ENCODE measurements around the gene HPX.

Gene HPX, protein sequence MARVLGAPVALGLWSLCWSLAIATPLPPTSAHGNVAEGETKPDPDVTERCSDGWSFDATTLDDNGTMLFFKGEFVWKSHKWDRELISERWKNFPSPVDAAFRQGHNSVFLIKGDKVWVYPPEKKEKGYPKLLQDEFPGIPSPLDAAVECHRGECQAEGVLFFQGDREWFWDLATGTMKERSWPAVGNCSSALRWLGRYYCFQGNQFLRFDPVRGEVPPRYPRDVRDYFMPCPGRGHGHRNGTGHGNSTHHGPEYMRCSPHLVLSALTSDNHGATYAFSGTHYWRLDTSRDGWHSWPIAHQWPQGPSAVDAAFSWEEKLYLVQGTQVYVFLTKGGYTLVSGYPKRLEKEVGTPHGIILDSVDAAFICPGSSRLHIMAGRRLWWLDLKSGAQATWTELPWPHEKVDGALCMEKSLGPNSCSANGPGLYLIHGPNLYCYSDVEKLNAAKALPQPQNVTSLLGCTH

DNA sequence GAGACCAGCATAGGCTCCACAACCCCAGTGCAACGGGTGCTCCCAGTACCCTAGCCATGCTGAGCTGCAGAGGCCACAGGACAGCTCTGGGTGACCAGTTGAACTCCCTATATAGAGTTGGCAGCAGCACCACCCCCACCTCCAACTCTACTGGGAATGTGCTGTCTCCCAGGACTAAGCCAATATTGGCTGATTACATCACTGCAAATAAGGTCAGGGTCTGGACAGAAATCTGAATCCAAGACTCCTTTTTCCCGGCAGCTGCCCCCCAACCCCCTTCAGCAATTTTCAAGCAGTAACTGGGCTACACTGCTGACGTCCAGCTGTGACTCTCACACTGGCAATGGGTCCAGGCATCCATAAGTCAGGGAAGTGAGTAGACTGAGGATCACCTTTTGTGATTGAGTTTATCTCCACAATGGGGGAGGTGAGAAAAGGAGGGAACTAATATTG, at the start of gene HPX:
Gene HPX, minus strand, starts transcription at position 82 of the 453 bp plus-strand sequence. Its CDS starts 24 bp downstream, at position 58.
- TF ChIP-seq, protein P1, sequence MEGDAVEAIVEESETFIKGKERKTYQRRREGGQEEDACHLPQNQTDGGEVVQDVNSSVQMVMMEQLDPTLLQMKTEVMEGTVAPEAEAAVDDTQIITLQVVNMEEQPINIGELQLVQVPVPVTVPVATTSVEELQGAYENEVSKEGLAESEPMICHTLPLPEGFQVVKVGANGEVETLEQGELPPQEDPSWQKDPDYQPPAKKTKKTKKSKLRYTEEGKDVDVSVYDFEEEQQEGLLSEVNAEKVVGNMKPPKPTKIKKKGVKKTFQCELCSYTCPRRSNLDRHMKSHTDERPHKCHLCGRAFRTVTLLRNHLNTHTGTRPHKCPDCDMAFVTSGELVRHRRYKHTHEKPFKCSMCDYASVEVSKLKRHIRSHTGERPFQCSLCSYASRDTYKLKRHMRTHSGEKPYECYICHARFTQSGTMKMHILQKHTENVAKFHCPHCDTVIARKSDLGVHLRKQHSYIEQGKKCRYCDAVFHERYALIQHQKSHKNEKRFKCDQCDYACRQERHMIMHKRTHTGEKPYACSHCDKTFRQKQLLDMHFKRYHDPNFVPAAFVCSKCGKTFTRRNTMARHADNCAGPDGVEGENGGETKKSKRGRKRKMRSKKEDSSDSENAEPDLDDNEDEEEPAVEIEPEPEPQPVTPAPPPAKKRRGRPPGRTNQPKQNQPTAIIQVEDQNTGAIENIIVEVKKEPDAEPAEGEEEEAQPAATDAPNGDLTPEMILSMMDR (IDR thresholded peaks at IDR 0.05) = no peak

DNA sequence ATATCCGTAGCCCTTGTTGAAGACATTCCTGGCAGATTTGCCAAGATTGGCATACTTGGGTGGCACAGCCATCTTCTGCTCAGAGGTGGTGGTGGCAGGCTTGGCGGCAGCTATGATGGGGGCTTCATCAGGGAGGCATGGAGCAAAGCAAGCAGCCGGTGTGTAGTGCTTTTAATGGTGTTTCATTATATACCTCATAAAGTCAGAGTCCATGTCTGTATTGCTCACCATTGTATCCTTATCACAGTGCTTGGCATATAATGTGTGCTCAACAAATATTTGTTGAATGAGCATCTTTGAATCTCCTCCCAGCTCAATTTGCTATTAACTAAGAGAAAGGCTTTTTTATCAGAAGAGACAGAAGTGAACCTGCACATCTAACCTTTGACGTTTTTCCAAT, 48.5 kb upstream of the HPX start:
- TF ChIP-seq, protein P1 (IDR thresholded peaks at IDR 0.05) = no peak

DNA sequence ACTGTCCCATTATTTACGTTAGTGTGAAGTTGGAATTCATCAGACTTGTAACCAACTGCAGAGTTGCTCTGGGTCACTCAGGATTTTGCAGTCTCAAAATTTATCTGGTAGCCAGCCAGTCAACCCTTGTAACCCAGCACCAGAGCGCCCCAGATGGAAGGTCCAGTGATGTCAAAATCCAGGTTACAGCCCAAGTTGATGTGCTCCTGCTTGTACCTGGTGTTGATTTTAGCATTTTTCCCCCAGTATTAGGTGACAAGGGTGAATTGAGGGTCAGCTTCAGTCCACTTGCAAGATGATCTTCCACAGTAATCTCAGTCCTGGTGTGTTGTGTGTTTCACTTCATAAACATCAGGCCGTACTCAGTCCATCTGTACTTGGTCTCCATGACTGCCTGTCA, 48.0 kb upstream of the HPX start:
- TF ChIP-seq, protein P1 (IDR thresholded peaks at IDR 0.05) = no peak

DNA sequence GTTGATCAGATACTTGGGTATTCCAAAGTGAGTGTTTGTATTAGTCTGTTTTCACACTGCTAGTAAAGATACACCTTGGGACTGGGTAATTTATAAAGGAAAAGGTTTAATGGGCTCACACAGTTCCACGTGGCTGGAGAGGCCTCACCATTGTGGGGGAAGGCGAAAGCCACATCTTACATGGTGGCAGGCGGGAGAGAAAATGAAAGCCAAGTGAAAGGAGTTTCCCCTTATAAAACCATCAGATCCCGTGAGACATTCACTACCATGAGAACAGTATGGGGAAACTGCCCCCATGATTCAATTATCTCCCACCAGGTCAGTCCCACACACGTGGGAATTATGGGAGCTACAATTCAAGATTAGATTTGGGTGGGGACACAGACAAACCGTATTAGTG, 47.6 kb upstream of the HPX start:
- TF ChIP-seq, protein P1 (IDR thresholded peaks at IDR 0.05) = no peak

DNA sequence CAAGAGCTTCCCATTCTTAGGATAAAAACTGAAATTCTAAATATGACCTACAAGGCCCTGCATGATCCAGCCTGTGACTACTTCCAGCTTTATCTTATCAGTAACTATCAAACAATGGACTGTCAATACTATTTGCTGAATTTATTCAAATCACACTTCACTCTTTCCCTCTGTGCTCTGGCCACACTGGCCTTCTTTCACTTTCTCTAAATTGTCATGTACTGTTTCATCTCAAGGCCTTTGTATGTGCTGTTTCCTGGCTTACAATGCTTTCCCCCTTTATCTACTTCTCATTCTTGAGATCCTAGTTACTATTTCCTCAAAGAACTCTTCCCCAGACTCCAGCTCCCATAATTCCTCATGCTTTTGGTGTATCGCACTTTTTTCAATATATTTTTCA, 46.2 kb upstream of the HPX start:
- TF ChIP-seq, protein P1 (IDR thresholded peaks at IDR 0.05) = no peak

DNA sequence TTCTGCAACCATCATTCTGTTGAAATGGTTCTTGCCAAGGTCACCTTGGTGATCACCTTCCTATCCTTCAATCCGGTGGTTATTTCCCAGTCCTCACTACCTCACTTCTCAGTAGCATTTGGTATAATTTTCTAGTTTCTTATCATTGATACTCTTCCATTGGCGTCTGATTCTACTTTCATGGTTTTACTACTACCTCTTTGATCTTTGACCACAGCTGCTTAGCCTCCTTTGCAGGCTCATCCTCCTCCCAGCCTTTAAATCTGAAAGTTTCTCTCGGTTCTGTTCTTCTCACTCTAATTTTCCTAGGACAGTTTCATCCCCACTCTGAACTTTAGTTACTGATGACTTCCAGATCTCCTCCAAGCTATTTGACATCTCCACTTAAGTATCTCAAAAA, 45.5 kb upstream of the HPX start:
- TF ChIP-seq, protein P1 (IDR thresholded peaks at IDR 0.05) = no peak

DNA sequence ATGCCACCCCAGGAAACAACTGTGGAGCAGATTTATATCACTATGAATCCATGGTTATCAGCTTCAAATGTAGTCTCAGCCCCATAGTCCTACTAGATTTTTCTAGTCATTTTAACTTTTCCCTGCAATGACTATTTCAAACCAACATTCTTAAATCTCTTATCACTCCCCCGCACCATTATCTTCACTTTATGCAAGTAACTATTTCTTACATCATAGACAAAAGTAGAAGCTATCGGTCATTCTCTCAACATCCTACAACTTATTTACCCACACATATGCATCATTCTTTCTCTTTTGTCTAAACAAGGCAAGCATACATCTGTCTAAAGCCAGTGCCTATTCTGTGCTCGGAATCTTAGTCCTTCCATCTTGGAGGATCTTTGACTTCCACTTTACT, 44.9 kb upstream of the HPX start:
- TF ChIP-seq, protein P1 (IDR thresholded peaks at IDR 0.05) = no peak

Data from LNCAP (cell line).